Subcutaneous adipose tissue (tissue), 4 donors: Measurements from ENCODE around the gene HINT3. TPM values are rescaled to one million over a fixed set of nuclear protein-coding genes. Genes with fewer than 3 reads are reported as not detected.

Experiments used
- CTCF ChIP-seq: fragments of 450-650 bp; IDR thresholded peaks from one replicate; pipeline ENCODE4 v1.5.1; 2016; ENCODE audit warnings: low read depth, mild to moderate bottlenecking, control low read depth, antibody characterized with exemption, moderate library complexity
- total RNA-seq, 4 donors: library from RNA; depleted of rRNA; stranded (reverse); fragments of >200 nt; gene quantifications; one replicate each; pipeline ENCODE4 v1.1.0, GENCODE V29; 2016

HINT3 gene
- total RNA-seq, 4 donors from 2014 or later: 14.2 to 25.8 (median 22.2) TPM

- no peak for TF ChIP-seq CTCF
Measured at GRCh38 chr6:125943528-125944433, 12.8 kb upstream of the HINT3 start.

DNA sequence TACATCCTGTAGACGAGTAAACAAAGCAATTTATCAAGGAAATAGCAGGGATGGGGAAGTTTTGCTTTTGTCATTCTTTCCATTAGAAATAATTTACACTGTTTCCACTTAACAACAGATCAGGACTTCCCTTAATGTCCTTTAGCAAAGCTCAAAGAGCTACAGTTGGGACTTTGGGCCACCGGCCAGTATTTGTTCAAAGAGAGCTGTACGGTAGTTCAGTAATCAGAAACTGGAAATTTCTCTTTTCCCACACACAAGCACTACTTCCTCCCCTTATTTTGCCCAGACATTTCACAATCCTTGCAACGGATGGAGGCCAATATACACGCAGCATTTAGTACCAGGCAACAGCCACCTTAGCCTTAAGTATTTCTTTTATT is 12.1 kb upstream of the HINT3 start:
- no peak for TF ChIP-seq CTCF

GRCh38 chr6:125944896-125945295 is 11.7 kb upstream of the HINT3 start:
- no peak for TF ChIP-seq CTCF

DNA sequence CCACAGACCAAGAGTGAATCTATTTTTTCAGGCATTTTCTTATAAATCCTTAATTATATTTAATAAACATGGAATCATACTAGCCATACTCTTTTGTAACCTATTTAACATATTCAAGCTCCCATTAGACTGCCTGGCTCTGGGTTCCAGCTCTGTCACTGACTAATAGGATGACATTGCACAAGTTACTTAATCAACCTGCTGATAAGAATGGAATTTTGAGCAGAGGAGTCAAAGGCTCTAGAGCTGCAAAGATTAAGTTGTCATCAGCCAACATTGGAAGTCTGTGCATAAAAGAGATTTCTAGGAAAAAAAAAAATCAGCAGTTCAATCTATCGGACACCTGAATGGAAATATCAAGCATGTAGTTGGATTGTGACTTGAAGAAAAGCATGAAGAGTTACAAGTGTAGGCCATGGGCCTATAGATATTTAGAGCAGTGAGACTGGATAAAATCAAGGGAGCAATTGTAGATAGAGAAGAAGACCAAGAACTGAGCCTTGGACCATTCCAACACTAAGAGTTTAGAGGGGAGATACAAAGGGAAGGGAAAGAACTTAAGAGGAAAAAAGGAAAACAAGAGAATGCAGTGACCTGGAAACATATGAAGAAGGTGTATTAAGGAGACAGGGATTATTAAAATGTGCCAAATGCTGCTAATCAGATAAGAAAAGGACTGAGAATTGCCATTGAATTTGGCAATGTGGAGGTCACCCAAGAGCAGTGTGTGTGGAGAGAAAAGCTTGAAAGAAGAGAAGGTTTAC is 11.0 kb upstream of the HINT3 start:
- no peak for TF ChIP-seq CTCF

GRCh38 chr6:125947615-125948014 is 9.0 kb upstream of the HINT3 start:
- no peak for TF ChIP-seq CTCF

DNA sequence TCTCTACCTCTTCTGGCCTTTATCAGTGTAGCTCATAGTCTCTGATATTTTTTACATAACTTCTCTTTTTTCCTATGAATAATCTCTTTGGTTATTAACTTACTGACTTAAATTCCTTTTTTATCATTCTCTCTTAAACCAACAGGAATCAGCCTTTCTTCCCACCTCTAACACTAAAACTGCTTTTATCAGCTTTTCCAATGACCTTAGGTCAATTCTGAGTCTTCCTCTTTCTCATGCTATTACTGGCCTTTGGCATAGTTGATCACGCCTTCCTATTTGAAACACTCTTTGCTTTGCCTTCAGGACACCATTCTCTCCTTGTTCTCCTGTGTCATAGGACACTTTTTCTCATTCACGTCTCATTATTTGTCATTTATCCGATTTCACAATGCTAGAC is 8.1 kb upstream of the HINT3 start:
- TF ChIP-seq CTCF: no peak

DNA sequence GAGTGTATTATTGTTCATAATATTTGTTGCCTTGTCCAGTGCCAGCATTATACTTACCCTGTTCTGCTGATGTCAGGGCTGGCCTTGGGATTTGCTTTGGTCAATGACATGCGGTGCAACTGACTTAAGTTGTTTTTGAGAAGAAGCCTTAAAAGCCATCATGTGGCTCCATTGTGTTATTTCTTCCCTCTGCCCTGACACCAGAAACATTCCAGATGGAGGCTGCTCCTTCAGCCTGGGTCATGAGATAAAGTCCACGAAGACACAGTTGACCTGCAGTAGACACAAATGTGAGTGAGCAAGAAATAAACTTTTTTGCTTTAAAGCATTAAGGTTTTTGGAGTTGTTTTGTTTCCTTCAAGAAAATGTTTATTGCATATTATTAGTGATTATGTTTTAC is 7.5 kb upstream of the HINT3 start:
- TF ChIP-seq CTCF: no peak
